Measurements from ENCODE around the gene ITFG1.

The ITFG1 gene

DNA sequence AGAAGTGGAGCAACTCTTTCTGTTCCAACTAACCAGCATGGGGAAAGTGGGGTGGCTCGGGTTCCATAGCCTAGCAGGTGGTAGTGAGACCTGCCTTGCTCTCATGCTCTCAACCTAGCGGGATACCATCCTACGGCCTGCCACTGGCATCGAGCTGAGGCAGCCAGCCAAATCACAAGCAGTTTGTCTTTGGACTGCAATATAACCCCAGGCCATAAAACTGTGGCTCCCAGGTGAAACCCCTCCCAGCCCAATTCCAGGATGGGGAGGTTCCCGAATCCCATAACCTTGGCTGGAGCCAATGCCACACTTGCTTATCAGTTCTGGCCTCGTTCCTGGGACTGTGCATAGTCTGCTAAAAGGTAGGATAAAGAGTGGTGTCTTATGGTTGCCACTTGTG, 161.3 kb downstream of the ITFG1 start:
- H3K27ac ChIP-seq (ENCODE audit: low read depth, low read length, severe bottlenecking) = no peak overlapping the region
- WGBS, 2 experiments (ENCODE audit: insufficient coverage in 2 of 2) = 93 to 95% methylated on average over 4 to 5 of the region's 6 CpGs
- no peak overlapping the region for H3K4me3 ChIP-seq (ENCODE audit: extremely low read depth, insufficient read depth, low read length, poor library complexity, severe bottlenecking)
- H3K36me3 ChIP-seq (ENCODE audit: control insufficient read depth, insufficient read depth, low read length) = no peaks in the 10 kb centered on the region
- no peaks in the 10 kb centered on the region for H3K9me3 ChIP-seq (ENCODE audit: control insufficient read depth, low read length)
- no peaks in the 10 kb centered on the region for H3K4me1 ChIP-seq (ENCODE audit: control insufficient read depth, insufficient read depth, low read length, poor library complexity, severe bottlenecking)

DNA sequence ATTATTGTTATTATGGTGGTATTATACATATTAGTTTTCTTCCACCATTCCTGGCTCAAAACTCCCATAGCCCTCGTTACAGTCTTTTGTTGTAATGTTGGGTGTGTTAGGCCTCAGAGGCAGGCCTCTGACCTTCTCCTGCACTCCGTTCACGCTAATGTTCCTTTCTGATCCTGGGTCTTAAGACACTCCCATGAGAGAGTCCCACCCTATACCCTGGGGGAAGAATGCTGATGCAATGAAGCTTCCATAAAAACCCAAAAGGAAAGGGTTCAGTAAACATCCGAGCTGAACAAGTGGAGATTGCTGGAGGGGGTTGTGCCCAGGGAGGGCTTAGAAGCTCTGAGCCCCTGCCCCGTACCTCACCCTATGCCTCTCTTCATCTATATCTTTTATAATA, 175.9 kb downstream of the ITFG1 start:
- Histone ChIP-seq H3K36me3 (ENCODE audit: control insufficient read depth, insufficient read depth, low read length) (no peaks in the 10 kb centered on the region), H3K27ac (ENCODE audit: low read depth, low read length, severe bottlenecking) (no peak overlapping the region), H3K4me3 (ENCODE audit: extremely low read depth, insufficient read depth, low read length, poor library complexity, severe bottlenecking) (no peak overlapping the region), H3K9me3 (ENCODE audit: control insufficient read depth, low read length) (peaks cover 9% of the 10 kb centered on the region), H3K4me1 (ENCODE audit: control insufficient read depth, insufficient read depth, low read length, poor library complexity, severe bottlenecking) (no peaks in the 10 kb centered on the region)
- 100% methylated on average over 1 of the region's 5 CpGs; no CpG with 5 or more reads in 1 of the 2 experiments for WGBS, 2 experiments (ENCODE audit: insufficient coverage in 2 of 2)

DNA sequence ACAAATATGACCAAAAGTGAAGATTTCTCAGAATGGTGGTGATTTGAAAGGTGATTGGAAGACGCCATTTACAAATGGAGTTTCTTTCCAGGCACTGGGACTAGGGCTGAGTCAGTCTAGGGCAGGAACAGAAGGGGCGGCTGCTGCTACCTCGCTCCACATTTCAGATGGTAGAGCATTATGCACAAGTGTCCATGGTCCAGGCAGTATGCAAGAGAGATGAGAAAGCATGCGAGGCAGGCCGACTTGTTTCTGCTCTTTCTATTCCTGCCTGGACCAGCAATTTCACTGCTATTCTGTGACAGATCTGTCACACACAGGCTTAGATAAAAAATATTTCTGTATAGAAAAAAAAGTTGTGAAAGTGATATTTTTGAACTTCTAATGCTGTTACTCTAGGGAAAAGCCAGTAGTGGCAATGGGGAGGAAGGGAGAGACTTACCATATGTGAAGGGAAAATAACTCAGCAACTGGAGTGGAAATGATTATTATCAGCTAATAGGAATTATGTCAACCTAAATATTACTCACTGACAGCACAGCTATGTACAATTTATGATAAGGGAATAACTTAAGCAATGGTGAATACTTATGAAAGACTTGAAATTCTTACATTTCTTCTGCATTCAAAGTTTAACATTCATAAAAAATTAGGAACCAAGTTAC, 182.4 kb downstream of the ITFG1 start:
- Histone ChIP-seq H3K4me3 (ENCODE audit: extremely low read depth, insufficient read depth, low read length, poor library complexity, severe bottlenecking) (no peak overlapping the region), H3K4me1 (ENCODE audit: control insufficient read depth, insufficient read depth, low read length, poor library complexity, severe bottlenecking) (no peaks in the 10 kb centered on the region), H3K36me3 (ENCODE audit: control insufficient read depth, insufficient read depth, low read length) (no peaks in the 10 kb centered on the region), H3K27ac (ENCODE audit: low read depth, low read length, severe bottlenecking) (no peak overlapping the region), H3K9me3 (ENCODE audit: control insufficient read depth, low read length) (peaks cover 4% of the 10 kb centered on the region)
- 95 to 100% methylated on average over 4 of the region's 5 CpGs for WGBS, 2 experiments (ENCODE audit: insufficient coverage in 2 of 2)

- no CpG with 5 or more reads among the region's 1 CpG for WGBS, 2 experiments (ENCODE audit: insufficient coverage in 2 of 2)
- Histone ChIP-seq H3K27ac (ENCODE audit: low read depth, low read length, severe bottlenecking) (no peak overlapping the region), H3K9me3 (ENCODE audit: control insufficient read depth, low read length) (no peaks in the 10 kb centered on the region), H3K4me3 (ENCODE audit: extremely low read depth, insufficient read depth, low read length, poor library complexity, severe bottlenecking) (no peak overlapping the region), H3K36me3 (ENCODE audit: control insufficient read depth, insufficient read depth, low read length) (no peaks in the 10 kb centered on the region), H3K4me1 (ENCODE audit: control insufficient read depth, insufficient read depth, low read length, poor library complexity, severe bottlenecking) (no peaks in the 10 kb centered on the region)
Measured at GRCh38 chr16:47276522-47276921, 184.3 kb downstream of the ITFG1 start.

GRCh38 chr16:47262938-47263337, 197.9 kb downstream of the ITFG1 start:
- H3K36me3 ChIP-seq (ENCODE audit: control insufficient read depth, insufficient read depth, low read length) = peaks cover 2% of the 10 kb centered on the region
- H3K4me1 ChIP-seq (ENCODE audit: control insufficient read depth, insufficient read depth, low read length, poor library complexity, severe bottlenecking) = no peaks in the 10 kb centered on the region
- 80 to 92% methylated on average over 2 of the region's 2 CpGs for WGBS, 2 experiments (ENCODE audit: insufficient coverage in 2 of 2)
- no peak overlapping the region for H3K4me3 ChIP-seq (ENCODE audit: extremely low read depth, insufficient read depth, low read length, poor library complexity, severe bottlenecking)
- H3K9me3 ChIP-seq (ENCODE audit: control insufficient read depth, low read length) = no peaks in the 10 kb centered on the region
- no peak overlapping the region for H3K27ac ChIP-seq (ENCODE audit: low read depth, low read length, severe bottlenecking)

GRCh38 chr16:47260503-47260902, 200.4 kb downstream of the ITFG1 start:
- 88 to 90% methylated on average over 6 to 9 of the region's 11 CpGs for WGBS, 2 experiments (ENCODE audit: insufficient coverage in 2 of 2)
- H3K4me1 ChIP-seq (ENCODE audit: control insufficient read depth, insufficient read depth, low read length, poor library complexity, severe bottlenecking) = no peaks in the 10 kb centered on the region
- no peak overlapping the region for H3K27ac ChIP-seq (ENCODE audit: low read depth, low read length, severe bottlenecking)
- H3K36me3 ChIP-seq (ENCODE audit: control insufficient read depth, insufficient read depth, low read length) = peaks cover 5% of the 10 kb centered on the region
- no peaks in the 10 kb centered on the region for H3K9me3 ChIP-seq (ENCODE audit: control insufficient read depth, low read length)
- H3K4me3 ChIP-seq (ENCODE audit: extremely low read depth, insufficient read depth, low read length, poor library complexity, severe bottlenecking) = no peak overlapping the region

DNA sequence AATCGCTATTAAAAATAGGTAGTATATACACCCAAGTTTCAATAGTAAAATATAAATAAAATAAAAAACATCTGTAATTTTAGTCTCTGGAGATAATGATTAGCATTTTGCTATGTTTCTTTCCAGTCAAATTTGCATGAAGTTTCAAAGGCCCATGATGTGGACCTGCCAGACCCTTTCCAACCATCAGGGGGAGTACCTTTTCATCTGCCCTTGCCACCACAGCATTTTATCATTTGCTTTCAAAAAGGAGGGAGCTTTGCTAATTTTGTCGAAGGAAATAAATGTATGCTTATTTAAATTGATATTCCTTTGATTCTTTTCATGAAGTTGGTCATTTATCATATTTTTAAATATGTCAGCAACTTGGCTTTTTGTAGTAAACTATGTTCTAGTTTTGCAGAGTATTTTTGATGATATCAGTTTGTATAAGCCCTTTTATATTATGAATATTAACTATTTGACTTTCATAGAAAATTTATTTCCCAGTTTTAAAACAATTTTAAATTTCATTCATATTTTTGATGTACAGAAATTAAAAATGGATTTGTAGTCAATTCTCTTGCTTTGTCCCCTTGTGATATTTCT, 201.9 kb downstream of the ITFG1 start:
- Histone ChIP-seq H3K9me3 (ENCODE audit: control insufficient read depth, low read length) (no peaks in the 10 kb centered on the region), H3K36me3 (ENCODE audit: control insufficient read depth, insufficient read depth, low read length) (peaks cover 5% of the 10 kb centered on the region), H3K27ac (ENCODE audit: low read depth, low read length, severe bottlenecking) (no peak overlapping the region), H3K4me1 (ENCODE audit: control insufficient read depth, insufficient read depth, low read length, poor library complexity, severe bottlenecking) (no peaks in the 10 kb centered on the region), H3K4me3 (ENCODE audit: extremely low read depth, insufficient read depth, low read length, poor library complexity, severe bottlenecking) (no peak overlapping the region)
- WGBS, 2 experiments (ENCODE audit: insufficient coverage in 2 of 2) = no CpG with 5 or more reads among the region's 2 CpGs

- 89 to 100% methylated on average over 3 to 4 of the region's 6 CpGs for WGBS, 2 experiments (ENCODE audit: insufficient coverage in 2 of 2)
- Histone ChIP-seq H3K27ac (ENCODE audit: low read depth, low read length, severe bottlenecking) (no peak overlapping the region), H3K9me3 (ENCODE audit: control insufficient read depth, low read length) (no peaks in the 10 kb centered on the region), H3K4me1 (ENCODE audit: control insufficient read depth, insufficient read depth, low read length, poor library complexity, severe bottlenecking) (no peaks in the 10 kb centered on the region), H3K4me3 (ENCODE audit: extremely low read depth, insufficient read depth, low read length, poor library complexity, severe bottlenecking) (no peak overlapping the region), H3K36me3 (ENCODE audit: control insufficient read depth, insufficient read depth, low read length) (peaks cover 5% of the 10 kb centered on the region)
Measured at GRCh38 chr16:47254756-47255155, 206.1 kb downstream of the ITFG1 start.

- Histone ChIP-seq H3K4me3 (ENCODE audit: extremely low read depth, insufficient read depth, low read length, poor library complexity, severe bottlenecking) (no peak overlapping the region), H3K36me3 (ENCODE audit: control insufficient read depth, insufficient read depth, low read length) (no peaks in the 10 kb centered on the region), H3K4me1 (ENCODE audit: control insufficient read depth, insufficient read depth, low read length, poor library complexity, severe bottlenecking) (no peaks in the 10 kb centered on the region), H3K27ac (ENCODE audit: low read depth, low read length, severe bottlenecking) (peak overlapping the region; percentile 47), H3K9me3 (ENCODE audit: control insufficient read depth, low read length) (no peaks in the 10 kb centered on the region)
- WGBS, 2 experiments (ENCODE audit: insufficient coverage in 2 of 2) = 100% methylated on average over 2 of the region's 2 CpGs; no CpG with 5 or more reads in 1 of the 2 experiments
Measured at GRCh38 chr16:47250983-47251382, 209.9 kb downstream of the ITFG1 start.

DNA sequence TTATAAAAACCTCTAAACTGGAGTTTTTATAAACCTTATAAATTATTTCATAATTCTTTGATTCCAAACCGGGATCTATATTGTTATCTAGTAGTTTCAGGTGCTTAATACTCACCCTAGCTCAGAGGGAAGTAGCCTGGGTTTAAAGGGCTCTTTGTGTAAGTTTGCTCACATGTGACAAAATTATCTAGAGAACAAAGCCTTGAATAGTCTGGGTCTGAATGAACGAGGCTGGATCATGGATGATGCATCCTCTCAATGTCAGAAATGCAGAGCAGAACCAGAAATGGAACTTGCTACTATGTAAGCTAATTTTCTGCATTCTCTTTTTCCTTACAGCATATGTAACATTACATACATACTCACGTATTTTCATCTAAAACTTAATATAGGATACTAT, 213.2 kb downstream of the ITFG1 start:
- no peaks in the 10 kb centered on the region for H3K4me1 ChIP-seq (ENCODE audit: control insufficient read depth, insufficient read depth, low read length, poor library complexity, severe bottlenecking)
- H3K27ac ChIP-seq (ENCODE audit: low read depth, low read length, severe bottlenecking) = no peak overlapping the region
- H3K36me3 ChIP-seq (ENCODE audit: control insufficient read depth, insufficient read depth, low read length) = no peaks in the 10 kb centered on the region
- H3K9me3 ChIP-seq (ENCODE audit: control insufficient read depth, low read length) = no peaks in the 10 kb centered on the region
- H3K4me3 ChIP-seq (ENCODE audit: extremely low read depth, insufficient read depth, low read length, poor library complexity, severe bottlenecking) = no peak overlapping the region
- no CpG with 5 or more reads among the region's 3 CpGs for WGBS, 2 experiments (ENCODE audit: insufficient coverage in 2 of 2)

GRCh38 chr16:47244206-47244605, 216.7 kb downstream of the ITFG1 start:
- no peak overlapping the region for H3K27ac ChIP-seq (ENCODE audit: low read depth, low read length, severe bottlenecking)
- 93 to 95% methylated on average over 3 to 4 of the region's 4 CpGs for WGBS, 2 experiments (ENCODE audit: insufficient coverage in 2 of 2)

More at GRCh38 chr16:47244206-47244605, 216.7 kb downstream of the ITFG1 start:
- Histone ChIP-seq H3K36me3 (ENCODE audit: control insufficient read depth, insufficient read depth, low read length) (no peaks in the 10 kb centered on the region), H3K4me1 (ENCODE audit: control insufficient read depth, insufficient read depth, low read length, poor library complexity, severe bottlenecking) (no peaks in the 10 kb centered on the region), H3K9me3 (ENCODE audit: control insufficient read depth, low read length) (no peaks in the 10 kb centered on the region), H3K4me3 (ENCODE audit: extremely low read depth, insufficient read depth, low read length, poor library complexity, severe bottlenecking) (no peak overlapping the region)
